ENCODE results near the gene TOM1L2. TPM values are rescaled to one million over a fixed set of nuclear protein-coding genes. Genes with fewer than 3 reads are reported as not detected.

Gene TOM1L2
- total and polyA plus RNA-seq, 2 experiments from 2014 or later: 21.5 to 29.6 TPM

DNA sequence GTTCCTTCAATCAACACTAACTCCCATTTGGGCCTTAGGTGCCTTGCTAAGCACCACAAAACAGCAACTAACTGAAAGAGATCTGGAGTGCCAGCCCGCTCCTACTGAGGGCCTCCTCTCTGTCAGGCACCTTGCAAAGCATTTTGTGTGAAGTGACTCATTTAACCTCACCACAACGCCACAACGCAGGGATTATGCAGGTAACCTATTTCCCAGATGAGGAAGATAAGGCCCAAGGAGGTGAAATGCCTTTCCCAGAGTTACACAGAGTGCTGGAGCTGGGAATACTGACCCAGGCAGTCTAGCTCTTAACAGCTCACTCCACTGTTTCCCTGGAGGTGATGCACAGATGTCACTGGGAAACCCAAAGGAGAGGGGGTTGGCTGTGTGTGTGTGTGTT, 33.3 kb upstream of the TOM1L2 start:
- Histone ChIP-seq H3K27ac (no peak overlapping the region), H2AFZ (no peak overlapping the region), H3K4me2 (no peak overlapping the region), H3K79me2 (no peaks in the 10 kb centered on the region), H3K4me1 (ENCODE audit: insufficient read depth) (no peaks in the 10 kb centered on the region), H3K36me3 (replicated peaks; ENCODE audit: insufficient read depth, low read depth) (no peaks in the 10 kb centered on the region), H4K20me1 (ENCODE audit: insufficient read depth, poor library complexity, severe bottlenecking) (no peaks in the 10 kb centered on the region), H3K4me3 (no peak overlapping the region), H3K27me3 (no peaks in the 10 kb centered on the region), H3K9me3 (ENCODE audit: low read depth) (no peaks in the 10 kb centered on the region), H3K9me2 (replicated peaks; ENCODE audit: insufficient read depth) (no peaks in the 10 kb centered on the region)
- DNase-seq (ENCODE audit: low spot score): no peak
- WGBS (ENCODE audit: low lambda C conversion rate, missing lambda C conversion rate): 65% methylated on average over 3 of the region's 3 CpGs
- TF ChIP-seq EZH2 (IDR thresholded peaks at IDR 0.05; ENCODE audit: borderline replicate concordance): no peak

DNA sequence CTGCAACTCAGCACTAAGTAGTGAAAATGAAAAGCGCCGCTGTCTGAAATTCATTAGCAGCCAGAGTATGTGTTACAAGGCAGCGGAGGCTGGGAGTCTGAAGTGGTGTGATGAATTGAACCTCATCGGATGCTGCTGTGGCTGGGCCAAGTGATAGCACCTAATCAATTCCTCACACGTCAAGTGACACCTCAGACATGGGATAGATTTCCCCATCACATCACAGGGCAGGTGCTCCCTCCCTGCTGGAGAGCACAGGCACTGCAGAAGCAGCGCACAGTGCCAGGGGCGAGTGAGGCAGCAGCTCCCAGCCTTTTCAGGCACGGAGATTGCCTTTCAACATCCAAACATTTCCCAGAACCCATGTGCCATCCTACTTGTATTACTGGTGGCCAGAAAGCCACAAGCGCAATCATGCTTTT, 32.7 kb upstream of the TOM1L2 start:
- H3K9me2 ChIP-seq (replicated peaks; ENCODE audit: insufficient read depth): no peaks in the 10 kb centered on the region
- H3K4me2 ChIP-seq: no peak overlapping the region
- no peaks in the 10 kb centered on the region for H3K9me3 ChIP-seq (ENCODE audit: low read depth)
- WGBS (ENCODE audit: low lambda C conversion rate, missing lambda C conversion rate): 80% methylated on average over 9 of the region's 9 CpGs
- no peaks in the 10 kb centered on the region for H3K27me3 ChIP-seq
- H3K36me3 ChIP-seq (replicated peaks; ENCODE audit: insufficient read depth, low read depth): no peaks in the 10 kb centered on the region
- H3K4me3 ChIP-seq: no peak overlapping the region
- no peaks in the 10 kb centered on the region for H3K79me2 ChIP-seq
- TF ChIP-seq EZH2phosphoT487 (IDR thresholded peaks at IDR 0.05; ENCODE audit: low read depth, severe bottlenecking, unreplicated experiment): no peak
- H4K20me1 ChIP-seq (ENCODE audit: insufficient read depth, poor library complexity, severe bottlenecking): no peaks in the 10 kb centered on the region
- no peak overlapping the region for H2AFZ ChIP-seq
- DNase-seq (ENCODE audit: low spot score): no peak
- no peaks in the 10 kb centered on the region for H3K4me1 ChIP-seq (ENCODE audit: insufficient read depth)
- H3K27ac ChIP-seq: no peak overlapping the region

DNA sequence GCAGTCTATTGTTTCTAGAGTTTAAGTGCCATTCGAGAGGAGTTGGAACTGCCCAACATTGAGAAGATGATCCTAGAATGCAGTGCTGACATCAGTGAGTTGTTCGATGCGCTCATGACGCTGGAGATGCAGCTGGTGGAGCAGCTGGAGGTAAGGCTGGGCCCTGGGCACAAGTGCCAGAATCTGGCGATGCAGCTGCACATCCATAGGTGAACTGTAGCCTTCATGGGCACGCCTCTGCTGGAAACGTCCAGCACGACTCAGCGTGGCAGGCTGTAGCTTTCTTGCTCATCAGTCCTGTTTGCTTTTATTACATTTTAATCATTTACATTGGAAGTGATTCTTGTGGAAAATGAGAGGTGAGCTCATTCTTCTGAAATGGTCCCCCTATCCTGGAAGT, 32.1 kb upstream of the TOM1L2 start:
- Histone ChIP-seq H3K79me2 (no peaks in the 10 kb centered on the region), H3K27ac (no peak overlapping the region), H2AFZ (no peak overlapping the region), H3K36me3 (replicated peaks; ENCODE audit: insufficient read depth, low read depth) (no peaks in the 10 kb centered on the region), H3K4me1 (ENCODE audit: insufficient read depth) (no peaks in the 10 kb centered on the region), H3K9me3 (ENCODE audit: low read depth) (no peaks in the 10 kb centered on the region), H3K4me2 (no peak overlapping the region), H4K20me1 (ENCODE audit: insufficient read depth, poor library complexity, severe bottlenecking) (no peaks in the 10 kb centered on the region), H3K9me2 (replicated peaks; ENCODE audit: insufficient read depth) (no peaks in the 10 kb centered on the region), H3K27me3 (no peaks in the 10 kb centered on the region), H3K4me3 (no peak overlapping the region)
- WGBS (ENCODE audit: low lambda C conversion rate, missing lambda C conversion rate): 92% methylated on average over 9 of the region's 9 CpGs
- TF ChIP-seq EZH2phosphoT487 (IDR thresholded peaks at IDR 0.05; ENCODE audit: low read depth, severe bottlenecking, unreplicated experiment): no peak
- no peak for TF ChIP-seq EZH2 (IDR thresholded peaks at IDR 0.05; ENCODE audit: borderline replicate concordance)
- TF ChIP-seq, protein P1, sequence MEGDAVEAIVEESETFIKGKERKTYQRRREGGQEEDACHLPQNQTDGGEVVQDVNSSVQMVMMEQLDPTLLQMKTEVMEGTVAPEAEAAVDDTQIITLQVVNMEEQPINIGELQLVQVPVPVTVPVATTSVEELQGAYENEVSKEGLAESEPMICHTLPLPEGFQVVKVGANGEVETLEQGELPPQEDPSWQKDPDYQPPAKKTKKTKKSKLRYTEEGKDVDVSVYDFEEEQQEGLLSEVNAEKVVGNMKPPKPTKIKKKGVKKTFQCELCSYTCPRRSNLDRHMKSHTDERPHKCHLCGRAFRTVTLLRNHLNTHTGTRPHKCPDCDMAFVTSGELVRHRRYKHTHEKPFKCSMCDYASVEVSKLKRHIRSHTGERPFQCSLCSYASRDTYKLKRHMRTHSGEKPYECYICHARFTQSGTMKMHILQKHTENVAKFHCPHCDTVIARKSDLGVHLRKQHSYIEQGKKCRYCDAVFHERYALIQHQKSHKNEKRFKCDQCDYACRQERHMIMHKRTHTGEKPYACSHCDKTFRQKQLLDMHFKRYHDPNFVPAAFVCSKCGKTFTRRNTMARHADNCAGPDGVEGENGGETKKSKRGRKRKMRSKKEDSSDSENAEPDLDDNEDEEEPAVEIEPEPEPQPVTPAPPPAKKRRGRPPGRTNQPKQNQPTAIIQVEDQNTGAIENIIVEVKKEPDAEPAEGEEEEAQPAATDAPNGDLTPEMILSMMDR (IDR thresholded peaks at IDR 0.05; ENCODE audit: poor library complexity): no peak
- no peak for DNase-seq (ENCODE audit: low spot score)

DNA sequence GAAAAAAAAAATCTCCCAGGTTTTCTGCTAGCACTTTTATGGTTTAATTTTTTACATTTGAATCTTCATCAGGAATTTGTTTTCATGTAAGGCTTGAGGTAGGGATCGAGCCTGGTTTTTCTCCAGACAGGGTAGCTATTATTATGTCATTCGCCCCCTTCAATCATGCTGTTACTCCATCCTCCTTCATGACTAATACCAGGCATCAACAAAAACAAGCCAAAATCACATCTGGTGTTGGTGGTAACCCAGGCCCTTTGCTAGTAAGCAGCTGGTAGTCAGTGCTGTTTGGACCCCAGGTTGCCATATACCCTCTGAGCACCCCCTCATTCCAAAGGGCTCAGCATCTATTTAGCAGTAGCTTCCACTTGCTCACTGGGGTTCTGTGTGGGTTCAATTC, 30.0 kb upstream of the TOM1L2 start:
- WGBS (ENCODE audit: low lambda C conversion rate, missing lambda C conversion rate): 95% methylated on average over 2 of the region's 2 CpGs
- Histone ChIP-seq H3K27ac (no peak overlapping the region), H4K20me1 (ENCODE audit: insufficient read depth, poor library complexity, severe bottlenecking) (no peaks in the 10 kb centered on the region), H3K27me3 (no peaks in the 10 kb centered on the region), H3K9me2 (replicated peaks; ENCODE audit: insufficient read depth) (no peaks in the 10 kb centered on the region), H3K36me3 (replicated peaks; ENCODE audit: insufficient read depth, low read depth) (no peaks in the 10 kb centered on the region), H3K79me2 (no peaks in the 10 kb centered on the region), H3K9me3 (ENCODE audit: low read depth) (no peaks in the 10 kb centered on the region), H3K4me1 (ENCODE audit: insufficient read depth) (no peaks in the 10 kb centered on the region), H3K4me2 (no peak overlapping the region), H3K4me3 (no peak overlapping the region), H2AFZ (no peak overlapping the region)
- DNase-seq (ENCODE audit: low spot score): no peak
- TF ChIP-seq, protein P1 (IDR thresholded peaks at IDR 0.05; ENCODE audit: poor library complexity): no peak
- TF ChIP-seq EZH2phosphoT487 (IDR thresholded peaks at IDR 0.05; ENCODE audit: low read depth, severe bottlenecking, unreplicated experiment) (no peak), EZH2 (IDR thresholded peaks at IDR 0.05; ENCODE audit: borderline replicate concordance) (no peak)
